Measurements from ENCODE around the gene TBX2. TPM values are rescaled to one million over a fixed set of nuclear protein-coding genes. Genes with fewer than 3 reads are reported as not detected.

The TBX2 gene
- total and polyA plus RNA-seq, 10 of the 15 experiments (the other 5 are each of a cell fraction or from before 2014, with no cell fraction given), result 0.13 TPM; not detected in 9

DNA sequence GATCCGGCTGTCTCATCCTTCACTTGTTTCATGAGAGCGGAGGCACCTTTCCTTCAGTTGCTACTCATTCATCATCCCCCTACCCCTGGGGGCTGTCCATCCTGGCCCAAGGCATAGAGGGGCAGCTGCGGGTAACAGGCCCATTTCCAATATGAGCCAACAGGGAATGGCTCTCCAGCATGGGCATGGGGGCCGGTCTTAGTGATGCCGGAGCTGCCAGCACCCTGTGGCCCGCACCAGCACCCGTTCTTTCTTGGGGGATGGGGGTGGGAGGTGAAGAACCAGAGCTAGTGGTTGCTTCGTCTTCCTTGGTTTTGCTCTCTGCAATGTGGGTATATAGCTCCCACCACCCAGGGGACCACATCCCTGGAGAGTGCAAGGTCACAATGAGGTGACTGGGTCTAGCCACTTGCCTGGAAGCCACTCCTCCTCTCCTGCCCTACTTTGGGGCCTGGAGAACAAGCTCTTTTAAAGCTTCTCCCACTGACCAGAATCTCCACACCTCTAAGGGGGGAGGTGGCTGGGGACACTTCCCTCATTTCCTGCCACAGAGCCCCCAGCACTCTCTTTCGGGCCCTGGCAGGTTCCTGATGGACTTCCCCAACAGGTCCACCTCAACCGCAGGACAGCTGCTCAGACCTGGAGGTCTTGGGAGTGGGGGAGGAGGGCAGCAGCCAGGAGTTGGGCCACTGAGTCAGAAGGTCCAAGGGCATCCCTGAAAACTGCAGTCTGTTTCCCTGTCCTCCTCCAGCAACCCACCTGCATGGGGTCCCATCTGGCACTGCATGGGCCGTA lies 11.9 kb upstream of the TBX2 start:
- H3K4me3 ChIP-seq, result no peak overlapping the region
- no peaks in the 10 kb centered on the region; a peak in 1 of 4 replicates for H3K27me3 ChIP-seq (replicated peaks in 1 of 2; ENCODE audit: control insufficient read depth in 2 of 2, insufficient read depth in 2 of 2, low read length in 1 of 2)
- intact Hi-C loops (cut with micrococcal nuclease; ENCODE audit: unreplicated experiment) (loop anchor here (5.0 kb wide), 1 partner anchor 665 kb away; no protein-coding TSS in a partner anchor), in situ Hi-C loops (cut with MboI) (no loop called here)
- BruUV-seq (replicated peaks), result no TSS peak
- no peak overlapping the region for H3K4me2 ChIP-seq (ENCODE audit: control insufficient read depth, insufficient read depth)
- RAD21 ChIA-PET (ENCODE audit: unreplicated experiment), result interaction anchor here (0.9 kb wide), 1 partner anchor 416 kb away, joined by 3 read pairs; no protein-coding TSS in a partner anchor
- WGBS (ENCODE audit: insufficient coverage, insufficient replicate concordance, low lambda C conversion rate, missing lambda C conversion rate), result 55% methylated on average over 11 of the region's 11 CpGs
- SMC1A ChIA-PET (ENCODE audit: uncharacterized antibody, unreplicated experiment), result interaction anchor here (0.6 kb wide), 1 partner anchor 105 kb away, joined by 3 read pairs; no protein-coding TSS in a partner anchor
- H3K36me3 ChIP-seq (ENCODE audit: control insufficient read depth in 2 of 2, insufficient read depth in 2 of 2, low read length in 1 of 2), result no peaks in the 10 kb centered on the region
- no peak overlapping the region for H3K27ac ChIP-seq (ENCODE audit: control insufficient read depth, insufficient read depth)
- H3K79me2 ChIP-seq (ENCODE audit: control insufficient read depth, insufficient read depth, low read length), result no peaks in the 10 kb centered on the region
- ATAC-seq (no peak), FAIRE-seq (no peak), DNase-seq (ENCODE audit: low read depth, low spot score) (no peak)
- POLR2A ChIA-PET, result no interaction called here
- H4K20me1 ChIP-seq (ENCODE audit: control insufficient read depth, insufficient read depth), result no peaks in the 10 kb centered on the region
- no peaks in the 10 kb centered on the region for H3K4me1 ChIP-seq (ENCODE audit: control insufficient read depth, insufficient read depth, low read length)
- H3K9me3 ChIP-seq (replicated peaks; ENCODE audit: control insufficient read depth, insufficient read depth, low read length), result no peaks in the 10 kb centered on the region
- CTCF ChIA-PET, result interaction anchor here (1.0 to 1.7 kb wide), 2 partner anchors 290 to 667 kb away, joined by 3 to 5 read pairs; no protein-coding TSS in a partner anchor
- no peak overlapping the region for H2AFZ ChIP-seq (ENCODE audit: control insufficient read depth, low read depth, low read length)
- no peak overlapping the region for H3K9ac ChIP-seq (ENCODE audit: control insufficient read depth, insufficient read depth, low read length)
- no peak for TF ChIP-seq RB1 (IDR thresholded peaks at IDR 0.05; ENCODE audit: borderline replicate concordance)
- no peak for TF ChIP-seq POLR2A (IDR thresholded peaks at IDR 0.05; ENCODE audit: low read depth, low read length)
- no peak for TF ChIP-seq CHD4 (IDR thresholded peaks at IDR 0.05)
- TF ChIP-seq, protein P1, sequence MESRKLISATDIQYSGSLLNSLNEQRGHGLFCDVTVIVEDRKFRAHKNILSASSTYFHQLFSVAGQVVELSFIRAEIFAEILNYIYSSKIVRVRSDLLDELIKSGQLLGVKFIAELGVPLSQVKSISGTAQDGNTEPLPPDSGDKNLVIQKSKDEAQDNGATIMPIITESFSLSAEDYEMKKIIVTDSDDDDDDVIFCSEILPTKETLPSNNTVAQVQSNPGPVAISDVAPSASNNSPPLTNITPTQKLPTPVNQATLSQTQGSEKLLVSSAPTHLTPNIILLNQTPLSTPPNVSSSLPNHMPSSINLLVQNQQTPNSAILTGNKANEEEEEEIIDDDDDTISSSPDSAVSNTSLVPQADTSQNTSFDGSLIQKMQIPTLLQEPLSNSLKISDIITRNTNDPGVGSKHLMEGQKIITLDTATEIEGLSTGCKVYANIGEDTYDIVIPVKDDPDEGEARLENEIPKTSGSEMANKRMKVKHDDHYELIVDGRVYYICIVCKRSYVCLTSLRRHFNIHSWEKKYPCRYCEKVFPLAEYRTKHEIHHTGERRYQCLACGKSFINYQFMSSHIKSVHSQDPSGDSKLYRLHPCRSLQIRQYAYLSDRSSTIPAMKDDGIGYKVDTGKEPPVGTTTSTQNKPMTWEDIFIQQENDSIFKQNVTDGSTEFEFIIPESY (IDR thresholded peaks at IDR 0.05), result no peak
- no peak for TF ChIP-seq HCFC1 (IDR thresholded peaks at IDR 0.05; ENCODE audit: low read length)
- TF ChIP-seq, protein P2, sequence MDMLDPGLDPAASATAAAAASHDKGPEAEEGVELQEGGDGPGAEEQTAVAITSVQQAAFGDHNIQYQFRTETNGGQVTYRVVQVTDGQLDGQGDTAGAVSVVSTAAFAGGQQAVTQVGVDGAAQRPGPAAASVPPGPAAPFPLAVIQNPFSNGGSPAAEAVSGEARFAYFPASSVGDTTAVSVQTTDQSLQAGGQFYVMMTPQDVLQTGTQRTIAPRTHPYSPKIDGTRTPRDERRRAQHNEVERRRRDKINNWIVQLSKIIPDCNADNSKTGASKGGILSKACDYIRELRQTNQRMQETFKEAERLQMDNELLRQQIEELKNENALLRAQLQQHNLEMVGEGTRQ (IDR thresholded peaks at IDR 0.05; ENCODE audit: borderline replicate concordance, low read depth, low read length), result no peak
- no peak for TF ChIP-seq MEF2A (IDR thresholded peaks at IDR 0.05; ENCODE audit: insufficient read depth, low read depth, low read length)
- TF ChIP-seq, protein P3, sequence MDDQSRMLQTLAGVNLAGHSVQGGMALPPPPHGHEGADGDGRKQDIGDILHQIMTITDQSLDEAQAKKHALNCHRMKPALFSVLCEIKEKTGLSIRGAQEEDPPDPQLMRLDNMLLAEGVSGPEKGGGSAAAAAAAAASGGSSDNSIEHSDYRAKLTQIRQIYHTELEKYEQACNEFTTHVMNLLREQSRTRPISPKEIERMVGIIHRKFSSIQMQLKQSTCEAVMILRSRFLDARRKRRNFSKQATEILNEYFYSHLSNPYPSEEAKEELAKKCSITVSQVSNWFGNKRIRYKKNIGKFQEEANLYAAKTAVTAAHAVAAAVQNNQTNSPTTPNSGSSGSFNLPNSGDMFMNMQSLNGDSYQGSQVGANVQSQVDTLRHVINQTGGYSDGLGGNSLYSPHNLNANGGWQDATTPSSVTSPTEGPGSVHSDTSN (IDR thresholded peaks at IDR 0.05; ENCODE audit: insufficient replicate concordance, low read depth, low read length), result no peak
- no peak for TF ChIP-seq SUPT20H (IDR thresholded peaks at IDR 0.05; ENCODE audit: borderline replicate concordance, control insufficient read depth, low read depth, low read length)
- TF ChIP-seq, protein P4, sequence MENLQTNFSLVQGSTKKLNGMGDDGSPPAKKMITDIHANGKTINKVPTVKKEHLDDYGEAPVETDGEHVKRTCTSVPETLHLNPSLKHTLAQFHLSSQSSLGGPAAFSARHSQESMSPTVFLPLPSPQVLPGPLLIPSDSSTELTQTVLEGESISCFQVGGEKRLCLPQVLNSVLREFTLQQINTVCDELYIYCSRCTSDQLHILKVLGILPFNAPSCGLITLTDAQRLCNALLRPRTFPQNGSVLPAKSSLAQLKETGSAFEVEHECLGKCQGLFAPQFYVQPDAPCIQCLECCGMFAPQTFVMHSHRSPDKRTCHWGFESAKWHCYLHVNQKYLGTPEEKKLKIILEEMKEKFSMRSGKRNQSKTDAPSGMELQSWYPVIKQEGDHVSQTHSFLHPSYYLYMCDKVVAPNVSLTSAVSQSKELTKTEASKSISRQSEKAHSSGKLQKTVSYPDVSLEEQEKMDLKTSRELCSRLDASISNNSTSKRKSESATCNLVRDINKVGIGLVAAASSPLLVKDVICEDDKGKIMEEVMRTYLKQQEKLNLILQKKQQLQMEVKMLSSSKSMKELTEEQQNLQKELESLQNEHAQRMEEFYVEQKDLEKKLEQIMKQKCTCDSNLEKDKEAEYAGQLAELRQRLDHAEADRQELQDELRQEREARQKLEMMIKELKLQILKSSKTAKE (IDR thresholded peaks at IDR 0.05; ENCODE audit: low read depth, poor library complexity, severe bottlenecking), result no peak
- TF ChIP-seq, protein P5, sequence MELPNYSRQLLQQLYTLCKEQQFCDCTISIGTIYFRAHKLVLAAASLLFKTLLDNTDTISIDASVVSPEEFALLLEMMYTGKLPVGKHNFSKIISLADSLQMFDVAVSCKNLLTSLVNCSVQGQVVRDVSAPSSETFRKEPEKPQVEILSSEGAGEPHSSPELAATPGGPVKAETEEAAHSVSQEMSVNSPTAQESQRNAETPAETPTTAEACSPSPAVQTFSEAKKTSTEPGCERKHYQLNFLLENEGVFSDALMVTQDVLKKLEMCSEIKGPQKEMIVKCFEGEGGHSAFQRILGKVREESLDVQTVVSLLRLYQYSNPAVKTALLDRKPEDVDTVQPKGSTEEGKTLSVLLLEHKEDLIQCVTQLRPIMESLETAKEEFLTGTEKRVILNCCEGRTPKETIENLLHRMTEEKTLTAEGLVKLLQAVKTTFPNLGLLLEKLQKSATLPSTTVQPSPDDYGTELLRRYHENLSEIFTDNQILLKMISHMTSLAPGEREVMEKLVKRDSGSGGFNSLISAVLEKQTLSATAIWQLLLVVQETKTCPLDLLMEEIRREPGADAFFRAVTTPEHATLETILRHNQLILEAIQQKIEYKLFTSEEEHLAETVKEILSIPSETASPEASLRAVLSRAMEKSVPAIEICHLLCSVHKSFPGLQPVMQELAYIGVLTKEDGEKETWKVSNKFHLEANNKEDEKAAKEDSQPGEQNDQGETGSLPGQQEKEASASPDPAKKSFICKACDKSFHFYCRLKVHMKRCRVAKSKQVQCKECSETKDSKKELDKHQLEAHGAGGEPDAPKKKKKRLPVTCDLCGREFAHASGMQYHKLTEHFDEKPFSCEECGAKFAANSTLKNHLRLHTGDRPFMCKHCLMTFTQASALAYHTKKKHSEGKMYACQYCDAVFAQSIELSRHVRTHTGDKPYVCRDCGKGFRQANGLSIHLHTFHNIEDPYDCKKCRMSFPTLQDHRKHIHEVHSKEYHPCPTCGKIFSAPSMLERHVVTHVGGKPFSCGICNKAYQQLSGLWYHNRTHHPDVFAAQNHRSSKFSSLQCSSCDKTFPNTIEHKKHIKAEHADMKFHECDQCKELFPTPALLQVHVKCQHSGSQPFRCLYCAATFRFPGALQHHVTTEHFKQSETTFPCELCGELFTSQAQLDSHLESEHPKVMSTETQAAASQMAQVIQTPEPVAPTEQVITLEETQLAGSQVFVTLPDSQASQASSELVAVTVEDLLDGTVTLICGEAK (IDR thresholded peaks at IDR 0.05; ENCODE audit: borderline replicate concordance), result no peak
- no peak for TF ChIP-seq IKZF1 (conservative IDR thresholded peaks at IDR 0.05)
